ENCODE measurements around the gene PERP. TPM values are rescaled to one million over a fixed set of nuclear protein-coding genes. Genes with fewer than 3 reads are reported as not detected.

The PERP gene
- polyA plus RNA-seq, 1 donor from 2014 or later: 0.79 TPM

DNA sequence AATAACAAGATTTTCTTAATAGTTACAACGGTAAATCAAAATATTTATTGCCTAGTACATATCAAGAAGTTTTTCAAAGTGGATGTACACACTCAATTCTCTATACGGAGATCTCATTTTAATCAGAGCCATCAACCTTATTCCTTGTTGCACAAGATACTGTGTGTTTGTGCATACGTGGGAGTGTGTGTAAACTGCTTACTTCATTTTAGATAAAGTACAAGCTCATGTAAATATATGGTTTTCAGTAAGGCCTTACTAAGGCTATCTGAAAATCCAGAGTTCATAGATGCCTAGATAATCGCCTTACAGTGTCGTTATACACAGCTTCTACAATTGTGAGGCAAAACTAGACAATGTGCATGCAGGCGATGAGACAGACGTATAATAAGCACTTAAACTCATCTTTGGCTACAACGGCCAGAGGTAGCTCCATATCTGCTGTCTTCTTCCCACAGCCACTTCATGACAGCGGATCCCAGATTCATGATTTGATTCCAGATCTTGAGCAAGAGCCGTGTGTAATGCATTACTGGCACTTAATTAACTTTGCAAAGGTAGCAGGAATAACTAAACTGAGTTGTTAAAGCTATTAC is 2.5 kb downstream of the PERP start:
- H3K36me3 ChIP-seq (ENCODE audit: insufficient read depth, low read length): no peaks in the 10 kb centered on the region
- H3K4me3 ChIP-seq (ENCODE audit: low read length): no peak overlapping the region
- H3K27me3 ChIP-seq (ENCODE audit: insufficient read depth, low read depth, low read length): peaks cover 24% of the 10 kb centered on the region
- TF ChIP-seq, protein P1, sequence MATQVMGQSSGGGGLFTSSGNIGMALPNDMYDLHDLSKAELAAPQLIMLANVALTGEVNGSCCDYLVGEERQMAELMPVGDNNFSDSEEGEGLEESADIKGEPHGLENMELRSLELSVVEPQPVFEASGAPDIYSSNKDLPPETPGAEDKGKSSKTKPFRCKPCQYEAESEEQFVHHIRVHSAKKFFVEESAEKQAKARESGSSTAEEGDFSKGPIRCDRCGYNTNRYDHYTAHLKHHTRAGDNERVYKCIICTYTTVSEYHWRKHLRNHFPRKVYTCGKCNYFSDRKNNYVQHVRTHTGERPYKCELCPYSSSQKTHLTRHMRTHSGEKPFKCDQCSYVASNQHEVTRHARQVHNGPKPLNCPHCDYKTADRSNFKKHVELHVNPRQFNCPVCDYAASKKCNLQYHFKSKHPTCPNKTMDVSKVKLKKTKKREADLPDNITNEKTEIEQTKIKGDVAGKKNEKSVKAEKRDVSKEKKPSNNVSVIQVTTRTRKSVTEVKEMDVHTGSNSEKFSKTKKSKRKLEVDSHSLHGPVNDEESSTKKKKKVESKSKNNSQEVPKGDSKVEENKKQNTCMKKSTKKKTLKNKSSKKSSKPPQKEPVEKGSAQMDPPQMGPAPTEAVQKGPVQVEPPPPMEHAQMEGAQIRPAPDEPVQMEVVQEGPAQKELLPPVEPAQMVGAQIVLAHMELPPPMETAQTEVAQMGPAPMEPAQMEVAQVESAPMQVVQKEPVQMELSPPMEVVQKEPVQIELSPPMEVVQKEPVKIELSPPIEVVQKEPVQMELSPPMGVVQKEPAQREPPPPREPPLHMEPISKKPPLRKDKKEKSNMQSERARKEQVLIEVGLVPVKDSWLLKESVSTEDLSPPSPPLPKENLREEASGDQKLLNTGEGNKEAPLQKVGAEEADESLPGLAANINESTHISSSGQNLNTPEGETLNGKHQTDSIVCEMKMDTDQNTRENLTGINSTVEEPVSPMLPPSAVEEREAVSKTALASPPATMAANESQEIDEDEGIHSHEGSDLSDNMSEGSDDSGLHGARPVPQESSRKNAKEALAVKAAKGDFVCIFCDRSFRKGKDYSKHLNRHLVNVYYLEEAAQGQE (IDR thresholded peaks at IDR 0.05; ENCODE audit: borderline replicate concordance): no peak
- no peak for TF ChIP-seq SMC3 (conservative IDR thresholded peaks at IDR 0.05; ENCODE audit: poor library complexity)
- TF ChIP-seq TAF1 (IDR thresholded peaks at IDR 0.05; ENCODE audit: low read depth): no peak
- no peak for TF ChIP-seq RAD21 (conservative IDR thresholded peaks at IDR 0.05)
- TF ChIP-seq POLR2AphosphoS5 (IDR thresholded peaks at IDR 0.05): no peak
- TF ChIP-seq EP300 (conservative IDR thresholded peaks at IDR 0.05; ENCODE audit: poor library complexity, severe bottlenecking): no peak
- H3K27ac ChIP-seq (ENCODE audit: low read length): no peak overlapping the region
- no peak overlapping the region for H3K4me2 ChIP-seq (ENCODE audit: low read length)
- H3K9me3 ChIP-seq (ENCODE audit: low read length): no peaks in the 10 kb centered on the region
- H3F3A ChIP-seq (ENCODE audit: insufficient read depth, low read length, poor library complexity, severe bottlenecking): no peaks in the 10 kb centered on the region
- H3K9ac ChIP-seq (ENCODE audit: low read length): no peak overlapping the region
- H2AFZ ChIP-seq (ENCODE audit: low read depth, low read length): no peak overlapping the region
- no peaks in the 10 kb centered on the region for H3K9me2 ChIP-seq (ENCODE audit: insufficient read depth, low read length)
- H3K79me2 ChIP-seq (replicated peaks; ENCODE audit: insufficient read depth, low read length): no peaks in the 10 kb centered on the region
- H4K20me1 ChIP-seq (ENCODE audit: insufficient read depth): no peaks in the 10 kb centered on the region

DNA sequence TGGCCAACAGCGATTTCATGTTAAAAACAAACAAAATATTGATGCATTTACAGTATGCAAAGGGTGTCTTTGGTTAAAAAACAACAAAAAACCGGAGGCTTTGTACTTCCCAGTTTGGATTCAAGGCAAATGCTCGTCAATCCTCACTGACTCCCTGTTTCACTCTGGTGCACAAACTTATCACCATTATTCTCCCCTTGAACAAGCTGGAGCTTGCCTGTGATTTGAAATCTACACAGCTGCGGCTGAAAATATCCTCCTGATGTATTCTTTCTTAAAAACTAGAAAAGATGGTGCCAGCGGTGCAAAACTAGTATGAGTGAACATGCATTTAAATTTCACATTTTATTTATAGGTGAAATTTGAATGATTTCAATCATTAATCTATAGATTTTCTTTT is 3.3 kb downstream of the PERP start:
- H3K4me3 ChIP-seq (ENCODE audit: low read length): no peak overlapping the region
- no peak overlapping the region for H2AFZ ChIP-seq (ENCODE audit: low read depth, low read length)
- H4K20me1 ChIP-seq (ENCODE audit: insufficient read depth): no peaks in the 10 kb centered on the region
- H3F3A ChIP-seq (ENCODE audit: insufficient read depth, low read length, poor library complexity, severe bottlenecking): no peaks in the 10 kb centered on the region
- no peaks in the 10 kb centered on the region for H3K36me3 ChIP-seq (ENCODE audit: insufficient read depth, low read length)
- peaks cover 24% of the 10 kb centered on the region for H3K27me3 ChIP-seq (ENCODE audit: insufficient read depth, low read depth, low read length)
- no peaks in the 10 kb centered on the region for H3K9me3 ChIP-seq (ENCODE audit: low read length)
- H3K9ac ChIP-seq (ENCODE audit: low read length): no peak overlapping the region
- TF ChIP-seq EZH2 (IDR thresholded peaks at IDR 0.05; ENCODE audit: borderline replicate concordance, insufficient read depth, low read length, poor library complexity, severe bottlenecking) (no peak), RAD21 (conservative IDR thresholded peaks at IDR 0.05) (no peak), TAF1 (IDR thresholded peaks at IDR 0.05; ENCODE audit: low read depth) (no peak), MXI1 (conservative IDR thresholded peaks at IDR 0.05; ENCODE audit: poor library complexity, severe bottlenecking) (no peak), SMC3 (conservative IDR thresholded peaks at IDR 0.05; ENCODE audit: poor library complexity) (no peak), POLR2AphosphoS5 (IDR thresholded peaks at IDR 0.05) (no peak), EP300 (conservative IDR thresholded peaks at IDR 0.05; ENCODE audit: poor library complexity, severe bottlenecking) (no peak)
- TF ChIP-seq, protein P2, sequence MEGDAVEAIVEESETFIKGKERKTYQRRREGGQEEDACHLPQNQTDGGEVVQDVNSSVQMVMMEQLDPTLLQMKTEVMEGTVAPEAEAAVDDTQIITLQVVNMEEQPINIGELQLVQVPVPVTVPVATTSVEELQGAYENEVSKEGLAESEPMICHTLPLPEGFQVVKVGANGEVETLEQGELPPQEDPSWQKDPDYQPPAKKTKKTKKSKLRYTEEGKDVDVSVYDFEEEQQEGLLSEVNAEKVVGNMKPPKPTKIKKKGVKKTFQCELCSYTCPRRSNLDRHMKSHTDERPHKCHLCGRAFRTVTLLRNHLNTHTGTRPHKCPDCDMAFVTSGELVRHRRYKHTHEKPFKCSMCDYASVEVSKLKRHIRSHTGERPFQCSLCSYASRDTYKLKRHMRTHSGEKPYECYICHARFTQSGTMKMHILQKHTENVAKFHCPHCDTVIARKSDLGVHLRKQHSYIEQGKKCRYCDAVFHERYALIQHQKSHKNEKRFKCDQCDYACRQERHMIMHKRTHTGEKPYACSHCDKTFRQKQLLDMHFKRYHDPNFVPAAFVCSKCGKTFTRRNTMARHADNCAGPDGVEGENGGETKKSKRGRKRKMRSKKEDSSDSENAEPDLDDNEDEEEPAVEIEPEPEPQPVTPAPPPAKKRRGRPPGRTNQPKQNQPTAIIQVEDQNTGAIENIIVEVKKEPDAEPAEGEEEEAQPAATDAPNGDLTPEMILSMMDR (IDR thresholded peaks at IDR 0.05; ENCODE audit: poor library complexity, severe bottlenecking): no peak
- TF ChIP-seq, protein P1 (IDR thresholded peaks at IDR 0.05; ENCODE audit: borderline replicate concordance): no peak
- no peaks in the 10 kb centered on the region for H3K79me2 ChIP-seq (replicated peaks; ENCODE audit: insufficient read depth, low read length)
- H3K4me2 ChIP-seq (ENCODE audit: low read length): no peak overlapping the region
- no peaks in the 10 kb centered on the region for H3K9me2 ChIP-seq (ENCODE audit: insufficient read depth, low read length)
- no peak overlapping the region for H3K27ac ChIP-seq (ENCODE audit: low read length)

Data from neural cell (in vitro differentiated cells).